ENCODE data around the gene TC2N.

The TC2N gene

DNA sequence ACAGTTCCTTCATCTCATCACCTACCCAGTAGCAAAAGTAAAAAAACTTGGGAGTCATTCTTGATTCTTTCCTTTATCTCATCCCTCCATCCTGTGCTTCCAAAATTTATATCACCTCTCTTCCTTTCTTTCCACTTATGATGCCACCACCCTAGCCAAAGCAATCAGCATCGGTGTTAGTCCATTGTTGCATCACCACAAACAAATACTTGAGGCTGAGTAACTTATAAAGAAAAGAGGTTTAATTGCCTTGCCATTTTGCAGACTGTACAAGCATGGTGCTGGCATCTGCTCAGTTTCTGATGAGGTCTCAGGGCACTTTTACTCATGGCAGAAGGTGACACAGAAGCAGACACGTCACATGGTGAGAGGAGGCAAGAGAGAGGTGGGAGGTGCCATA, 115.6 kb downstream of the TC2N start:
- TF ChIP-seq, protein P1, sequence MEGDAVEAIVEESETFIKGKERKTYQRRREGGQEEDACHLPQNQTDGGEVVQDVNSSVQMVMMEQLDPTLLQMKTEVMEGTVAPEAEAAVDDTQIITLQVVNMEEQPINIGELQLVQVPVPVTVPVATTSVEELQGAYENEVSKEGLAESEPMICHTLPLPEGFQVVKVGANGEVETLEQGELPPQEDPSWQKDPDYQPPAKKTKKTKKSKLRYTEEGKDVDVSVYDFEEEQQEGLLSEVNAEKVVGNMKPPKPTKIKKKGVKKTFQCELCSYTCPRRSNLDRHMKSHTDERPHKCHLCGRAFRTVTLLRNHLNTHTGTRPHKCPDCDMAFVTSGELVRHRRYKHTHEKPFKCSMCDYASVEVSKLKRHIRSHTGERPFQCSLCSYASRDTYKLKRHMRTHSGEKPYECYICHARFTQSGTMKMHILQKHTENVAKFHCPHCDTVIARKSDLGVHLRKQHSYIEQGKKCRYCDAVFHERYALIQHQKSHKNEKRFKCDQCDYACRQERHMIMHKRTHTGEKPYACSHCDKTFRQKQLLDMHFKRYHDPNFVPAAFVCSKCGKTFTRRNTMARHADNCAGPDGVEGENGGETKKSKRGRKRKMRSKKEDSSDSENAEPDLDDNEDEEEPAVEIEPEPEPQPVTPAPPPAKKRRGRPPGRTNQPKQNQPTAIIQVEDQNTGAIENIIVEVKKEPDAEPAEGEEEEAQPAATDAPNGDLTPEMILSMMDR (IDR thresholded peaks at IDR 0.05; ENCODE audit: control extremely low read depth, extremely low read depth, low read depth, missing control alignments), result no peak
- ChIA-PET POLR2A (no interaction called here), CTCF (no interaction called here)
- no peak for DNase-seq (ENCODE audit: extremely low spot score)

DNA sequence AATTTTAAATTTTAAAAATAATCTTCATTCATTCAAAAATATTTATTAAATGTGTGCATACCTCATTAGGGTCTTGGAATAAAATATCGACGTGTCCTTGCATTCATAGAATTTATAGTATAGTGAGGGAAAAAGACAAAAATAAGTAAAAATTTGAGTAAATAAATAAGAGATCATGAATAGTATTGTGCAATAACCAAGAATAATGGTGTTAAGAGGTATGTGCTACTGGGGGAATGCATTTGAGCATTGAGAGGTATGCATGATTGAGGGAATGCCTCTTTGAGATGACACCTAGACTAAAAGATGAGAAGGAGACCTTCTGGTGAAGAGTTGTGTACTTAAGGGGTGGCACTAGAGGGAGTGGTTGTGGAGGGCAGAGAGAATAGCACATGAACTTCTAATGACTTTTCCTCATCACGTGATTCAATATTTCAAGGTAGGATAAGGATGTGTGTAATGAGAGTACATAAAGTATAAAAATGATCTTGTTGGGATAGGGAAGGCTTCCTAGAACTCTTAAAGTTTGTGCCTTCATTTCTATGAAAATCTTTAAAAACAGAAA, 116.6 kb downstream of the TC2N start:
- CTCF ChIA-PET, result no interaction called here
- POLR2A ChIA-PET, result no interaction called here
- DNase-seq (ENCODE audit: extremely low spot score), result no peak
- TF ChIP-seq, protein P1 (IDR thresholded peaks at IDR 0.05; ENCODE audit: control extremely low read depth, extremely low read depth, low read depth, missing control alignments), result no peak

DNA sequence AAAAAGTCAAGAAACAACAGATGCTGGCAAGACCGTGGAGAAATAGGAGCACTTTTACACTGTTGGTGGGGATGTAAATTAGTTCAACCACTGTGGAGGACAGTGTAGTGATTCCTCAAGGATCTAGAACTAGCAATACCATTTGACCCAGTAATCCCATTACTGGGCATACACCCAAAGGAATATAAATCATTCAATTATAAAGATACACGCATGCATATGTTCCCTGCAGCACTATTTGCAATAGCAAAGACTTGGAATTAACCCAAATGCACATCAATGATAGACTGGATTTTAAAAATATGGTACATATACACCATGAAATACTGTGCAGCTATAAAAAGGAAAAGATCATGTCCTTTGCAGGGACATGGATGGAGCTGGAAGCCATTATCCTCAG, 117.5 kb downstream of the TC2N start:
- TF ChIP-seq, protein P1 (IDR thresholded peaks at IDR 0.05; ENCODE audit: control extremely low read depth, extremely low read depth, low read depth, missing control alignments), result no peak
- DNase-seq (ENCODE audit: extremely low spot score), result no peak
- CTCF ChIA-PET, result interaction anchor here (1.0 kb wide), 1 partner anchor 9 kb away, joined by 4 read pairs; no protein-coding TSS in a partner anchor
- POLR2A ChIA-PET, result no interaction called here

DNA sequence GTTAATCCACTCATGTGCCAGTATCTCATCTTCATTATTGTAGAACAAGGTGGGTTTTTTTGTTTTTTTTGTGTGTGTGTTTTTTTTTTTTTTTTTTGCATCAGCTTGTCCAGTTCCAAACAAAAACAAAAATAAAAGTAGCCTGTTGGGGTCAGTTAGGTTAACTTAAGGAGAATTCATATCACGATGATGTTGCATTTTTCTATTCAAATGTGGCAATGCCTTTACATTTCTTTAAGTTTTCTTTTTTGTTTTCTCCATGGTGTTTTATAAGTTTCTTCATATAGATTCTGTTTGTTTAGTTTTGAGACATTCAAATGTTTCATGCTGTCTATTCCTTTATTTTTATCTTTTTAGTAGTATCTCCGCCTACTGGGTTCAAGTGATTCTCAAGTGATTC, 119.3 kb downstream of the TC2N start:
- DNase-seq (ENCODE audit: extremely low spot score), result no peak
- ChIA-PET POLR2A (no interaction called here), CTCF (interaction anchor here (1.4 kb wide), 1 partner anchor 16 kb away, joined by 3 read pairs; the partner anchor contains the start of gene CATSPERB)
- TF ChIP-seq, protein P1 (IDR thresholded peaks at IDR 0.05; ENCODE audit: control extremely low read depth, extremely low read depth, low read depth, missing control alignments), result no peak

DNA sequence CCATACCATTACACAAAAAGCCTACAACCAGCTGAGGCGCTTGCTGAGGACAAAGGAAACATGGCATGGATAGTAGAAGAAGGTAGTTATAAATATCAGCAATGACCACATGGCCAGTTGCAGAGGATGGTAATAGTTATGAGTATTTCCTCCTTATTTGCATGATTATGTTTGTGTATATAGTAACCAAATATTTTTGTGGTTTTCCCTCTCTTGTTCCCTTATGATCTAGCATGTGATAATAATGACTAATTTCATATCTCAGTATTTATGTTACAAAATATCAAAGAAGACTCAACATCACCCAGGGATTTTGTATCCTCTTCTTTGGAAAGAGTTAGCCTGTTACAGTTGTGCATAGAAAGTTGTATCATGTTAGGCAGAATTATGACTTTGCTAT, 122.0 kb downstream of the TC2N start:
- CTCF ChIA-PET, result interaction anchor here (2.3 kb wide), 1 partner anchor 8 kb away, joined by 7 read pairs; no protein-coding TSS in a partner anchor
- DNase-seq (ENCODE audit: extremely low spot score), result no peak
- TF ChIP-seq, protein P1 (IDR thresholded peaks at IDR 0.05; ENCODE audit: control extremely low read depth, extremely low read depth, low read depth, missing control alignments), result no peak
- POLR2A ChIA-PET, result no interaction called here

DNA sequence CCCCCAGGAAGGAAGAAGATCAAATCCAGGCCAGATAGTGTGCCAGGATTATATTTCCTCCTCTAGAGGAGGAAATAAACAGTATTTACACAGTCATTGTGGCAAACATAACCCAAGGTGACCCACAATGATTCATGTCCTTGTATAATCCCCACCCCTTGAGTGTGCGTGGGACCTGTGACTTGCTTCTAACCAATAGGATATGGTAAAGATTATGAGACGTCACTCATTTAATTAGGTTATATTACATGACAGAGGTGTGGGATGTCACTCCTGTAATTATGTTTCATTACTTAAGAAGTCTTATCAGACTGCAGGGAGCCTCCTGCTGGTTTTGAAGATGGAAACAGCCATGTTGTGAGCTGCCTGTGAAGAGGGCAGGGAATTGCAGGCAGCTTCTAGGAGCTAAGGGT, 123.3 kb downstream of the TC2N start:
- CTCF ChIA-PET, result no interaction called here
- POLR2A ChIA-PET, result no interaction called here
- DNase-seq (ENCODE audit: extremely low spot score), result no peak
- TF ChIP-seq, protein P1 (IDR thresholded peaks at IDR 0.05; ENCODE audit: control extremely low read depth, extremely low read depth, low read depth, missing control alignments), result no peak

DNA sequence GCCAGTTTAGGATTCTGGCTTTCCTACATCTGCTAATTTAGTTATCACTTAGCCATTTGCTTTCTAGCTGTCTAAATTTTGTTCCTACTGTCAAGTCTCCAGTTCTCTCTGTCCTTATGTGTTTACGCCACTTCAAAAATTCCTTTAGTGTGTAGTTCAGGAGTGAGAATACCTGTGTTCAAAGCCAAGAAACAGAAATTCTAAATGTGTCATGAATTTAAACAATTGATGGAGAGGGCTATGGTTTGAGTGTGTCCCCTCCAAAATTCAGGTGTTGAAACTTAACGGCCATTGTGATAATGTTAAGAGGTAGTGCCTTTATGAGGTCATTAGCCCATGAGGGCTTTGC, 124.1 kb downstream of the TC2N start:
- ChIA-PET CTCF (no interaction called here), POLR2A (no interaction called here)
- DNase-seq (ENCODE audit: extremely low spot score), result no peak
- TF ChIP-seq, protein P1 (IDR thresholded peaks at IDR 0.05; ENCODE audit: control extremely low read depth, extremely low read depth, low read depth, missing control alignments), result no peak
